ENCODE data around the gene STYX. TPM values are rescaled to one million over a fixed set of nuclear protein-coding genes. Genes with fewer than 3 reads are reported as not detected.

STYX gene
- total and polyA plus RNA-seq, 2 of the 4 experiments (the other 2 are of a cell fraction) = 5.8 to 7.5 TPM

- H3K18ac ChIP-seq (ENCODE audit: low read depth, low read length) = no peak overlapping the region
- CTCF ChIA-PET = no interaction called here
- ATAC-seq (ENCODE audit: low read depth) = no peak
- H3K14ac ChIP-seq (replicated peaks; ENCODE audit: low read depth, low read length) = no peak overlapping the region
- DNase-seq = no peak
- H4K20me1 ChIP-seq (ENCODE audit: insufficient read depth, low read length) = no peaks in the 10 kb centered on the region
- H3K4me3 ChIP-seq (ENCODE audit: insufficient read depth, low read depth, low read length) = no peak overlapping the region
- H4K5ac ChIP-seq (ENCODE audit: low read depth, low read length) = no peak overlapping the region
- no peak overlapping the region for H2BK20ac ChIP-seq (ENCODE audit: low read depth, low read length)
- H4K8ac ChIP-seq (ENCODE audit: low read depth in 2 of 2, low read length in 2 of 2) = no peak overlapping the region
- H3K36me3 ChIP-seq (ENCODE audit: control insufficient read depth, insufficient read depth, low read length) = peaks cover 1% of the 10 kb centered on the region; the same call in 1 of the 2 replicates
- H3K27me3 ChIP-seq (ENCODE audit: control insufficient read depth, insufficient read depth, low read length) = no peaks in the 10 kb centered on the region
- H2BK5ac ChIP-seq (ENCODE audit: low read depth, low read length, poor library complexity, severe bottlenecking) = no peak overlapping the region
- POLR2A ChIA-PET (ENCODE audit: unreplicated experiment) = no interaction called here
- no peak overlapping the region for H2AK5ac ChIP-seq (ENCODE audit: low read depth, low read length)
- no peak overlapping the region for H3K27ac ChIP-seq (ENCODE audit: insufficient read depth, low read length)
- no peak overlapping the region for H3K9ac ChIP-seq (ENCODE audit: low read depth, low read length)
- intact Hi-C loops (cut with micrococcal nuclease) (loop anchor here (5.0 kb wide), 1 partner anchor 33 kb away; no protein-coding TSS in a partner anchor), dilution Hi-C loops (cut with HindIII; ENCODE audit: low sequenced_read_pairs, unreplicated experiment) (no loop called here), in situ Hi-C loops (cut with MboI; ENCODE audit: low sequenced_read_pairs) (no loop called here)
- H3K56ac ChIP-seq (ENCODE audit: extremely low read depth, insufficient read depth, low read length) = no peak overlapping the region
- H3K4me2 ChIP-seq (ENCODE audit: low read depth, low read length) = no peak overlapping the region
- peaks cover 5% of the 10 kb centered on the region; the same call in 1 of the 2 replicates for H3K9me1 ChIP-seq (ENCODE audit: insufficient read depth, low read length)
- no peak overlapping the region for H3K4ac ChIP-seq (ENCODE audit: low read depth, low read length)
- H2BK15ac ChIP-seq (ENCODE audit: low read depth, low read length) = no peak overlapping the region
- H3K4me1 ChIP-seq (ENCODE audit: control insufficient read depth, insufficient read depth, low read length) = no peaks in the 10 kb centered on the region
- H4K91ac ChIP-seq (ENCODE audit: insufficient read depth, low read depth, low read length) = no peak overlapping the region
- no peak overlapping the region for H2AFZ ChIP-seq (replicated peaks; ENCODE audit: low read length, poor library complexity)
- TF ChIP-seq, protein P1, sequence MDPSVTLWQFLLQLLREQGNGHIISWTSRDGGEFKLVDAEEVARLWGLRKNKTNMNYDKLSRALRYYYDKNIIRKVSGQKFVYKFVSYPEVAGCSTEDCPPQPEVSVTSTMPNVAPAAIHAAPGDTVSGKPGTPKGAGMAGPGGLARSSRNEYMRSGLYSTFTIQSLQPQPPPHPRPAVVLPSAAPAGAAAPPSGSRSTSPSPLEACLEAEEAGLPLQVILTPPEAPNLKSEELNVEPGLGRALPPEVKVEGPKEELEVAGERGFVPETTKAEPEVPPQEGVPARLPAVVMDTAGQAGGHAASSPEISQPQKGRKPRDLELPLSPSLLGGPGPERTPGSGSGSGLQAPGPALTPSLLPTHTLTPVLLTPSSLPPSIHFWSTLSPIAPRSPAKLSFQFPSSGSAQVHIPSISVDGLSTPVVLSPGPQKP (IDR thresholded peaks at IDR 0.05; ENCODE audit: borderline replicate concordance, low read depth, low read length) = no peak
- TF ChIP-seq BHLHE40 (IDR thresholded peaks at IDR 0.05; ENCODE audit: low read depth, low read length) (no peak), POLR2A (IDR thresholded peaks at IDR 0.05; ENCODE audit: low read depth, low read length) (no peak), MAZ (IDR thresholded peaks at IDR 0.05; ENCODE audit: borderline replicate concordance, low read depth, low read length) (no peak), CHD1 (IDR thresholded peaks at IDR 0.05; ENCODE audit: low read depth, low read length) (no peak), SMC3 (IDR thresholded peaks at IDR 0.05; ENCODE audit: low read depth, low read length) (no peak), MXI1 (IDR thresholded peaks at IDR 0.05; ENCODE audit: borderline replicate concordance, low read depth, low read length) (no peak), RAD21 (IDR thresholded peaks at IDR 0.05; ENCODE audit: low read length) (no peak)
- no TSS peak for BruUV-seq (replicated peaks)
- peaks cover 0 to 4% of the 10 kb centered on the region in 2 experiments; a peak in 1 of 4 replicates for H3K79me1 ChIP-seq (ENCODE audit: low read depth in 1 of 2, low read length in 2 of 2)
- H2BK120ac ChIP-seq (ENCODE audit: low read depth, low read length) = no peak overlapping the region
- H3K9me3 ChIP-seq (ENCODE audit: control insufficient read depth, insufficient read depth, low read length) = no peaks in the 10 kb centered on the region
- no peak overlapping the region for H3K23ac ChIP-seq (ENCODE audit: low read depth, low read length)
- H2AK9ac ChIP-seq (replicated peaks; ENCODE audit: low read depth, low read length, poor library complexity) = no peak overlapping the region
These were observed 39.9 kb downstream of the STYX start for GRCh38 chr14:52769887-52770286.
